Panc1 (cell line): ENCODE data around the gene PTH.

ENCODE experiments used
- CTCF ChIP-seq: fragments of 450-650 bp; IDR thresholded peaks from 2 replicates; pipeline ENCODE4 v1.5.1; 2017; ENCODE audit warnings: mild to moderate bottlenecking
- SIN3A ChIP-seq: IDR thresholded peaks from 2 replicates; pipeline ENCODE4 v1.6.1; 2012; ENCODE audit warnings: low read depth, mild to moderate bottlenecking, low read length, moderate library complexity, borderline replicate concordance; ENCODE audit not compliant: insufficient read depth
- TCF7L2 ChIP-seq: IDR thresholded peaks from 2 replicates; pipeline ENCODE4 v1.6.1; 2011; ENCODE audit warnings: mild to moderate bottlenecking, low read depth, low read length, inconsistent platforms

DNA sequence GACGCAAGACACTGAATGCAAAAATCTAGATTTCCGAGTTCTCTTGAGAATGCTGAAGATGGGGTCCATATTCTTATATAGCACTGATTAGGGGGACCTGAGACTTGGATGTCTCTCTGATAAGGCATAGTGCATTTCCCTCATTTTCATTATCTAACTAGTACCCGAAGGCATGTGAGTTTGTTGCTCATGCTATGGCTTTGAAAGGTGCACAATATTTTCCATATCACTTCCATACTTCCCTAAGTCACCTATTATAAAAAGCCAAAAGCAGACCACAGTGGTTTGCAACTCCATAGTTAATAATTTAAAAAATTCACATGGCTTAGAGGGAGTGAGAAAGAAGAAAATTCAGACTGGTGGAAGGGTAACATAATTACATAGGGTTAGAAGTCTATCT lies 34.5 kb downstream of the PTH start:
- TF ChIP-seq CTCF (no peak), SIN3A (no peak), TCF7L2 (no peak)
